ENCODE data around the gene GOLGB1.

Gene GOLGB1

DNA sequence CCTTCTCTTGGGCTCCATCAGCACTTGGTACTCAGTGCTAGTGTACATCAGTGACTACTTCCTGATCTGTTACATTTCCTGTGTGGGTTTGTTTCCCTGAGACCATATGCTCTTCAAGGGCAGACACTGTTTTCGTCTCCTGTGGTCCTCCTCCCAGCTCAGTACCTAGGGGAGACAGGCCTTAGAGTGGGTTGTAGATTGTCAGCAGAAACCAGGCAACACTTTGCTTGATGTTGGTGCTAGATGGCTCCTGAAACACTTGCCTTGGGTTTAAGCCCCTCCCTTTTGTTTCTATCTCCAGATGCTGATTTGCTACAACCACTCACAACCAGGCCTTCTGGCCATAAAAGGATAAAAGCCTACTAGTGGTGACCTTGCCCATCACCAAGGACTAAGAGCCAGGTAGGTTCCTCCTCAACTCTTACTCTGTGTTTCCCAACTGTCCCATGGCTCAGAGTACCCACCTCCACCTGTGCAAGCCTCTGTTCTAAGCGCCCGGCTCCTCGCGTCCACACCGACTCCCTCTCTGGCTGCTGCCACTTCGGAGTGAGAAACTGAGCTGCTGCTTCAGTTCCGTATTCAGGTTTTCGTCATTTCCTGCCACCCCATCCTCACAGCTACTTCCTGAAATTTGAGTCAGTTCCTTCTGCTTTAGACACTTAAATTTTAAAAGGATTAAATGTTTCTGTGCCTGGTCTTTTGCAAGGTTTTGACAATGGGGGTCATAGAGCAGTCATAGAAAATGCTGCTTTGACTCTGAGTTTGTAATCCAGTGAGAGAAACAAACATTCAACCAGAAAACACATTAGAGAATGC is 89.0 kb downstream of the GOLGB1 start, which contains the start of gene HCLS1:
TSS of gene HCLS1 (minus strand) at position 548 of the 816 bp plus-strand sequence. CDS start 2,556 bp downstream, outside the sequence.
- peak; percentile 45; the same call in 2 of the 3 replicates for ATAC-seq
- TF ChIP-seq ISL1 (CRISPR knock-in tag; IDR thresholded peaks at IDR 0.05), result no peak
- no peak for TF ChIP-seq ZFP3 (CRISPR knock-in tag; IDR thresholded peaks at IDR 0.05)
- TF ChIP-seq ARNTL (CRISPR knock-in tag; IDR thresholded peaks at IDR 0.05; ENCODE audit: borderline replicate concordance, low read depth), result no peak
- TF ChIP-seq TCF4 (CRISPR knock-in tag; IDR thresholded peaks at IDR 0.05; ENCODE audit: borderline replicate concordance), result no peak
- no peak for TF ChIP-seq ZNF70 (CRISPR knock-in tag; IDR thresholded peaks at IDR 0.05)

DNA sequence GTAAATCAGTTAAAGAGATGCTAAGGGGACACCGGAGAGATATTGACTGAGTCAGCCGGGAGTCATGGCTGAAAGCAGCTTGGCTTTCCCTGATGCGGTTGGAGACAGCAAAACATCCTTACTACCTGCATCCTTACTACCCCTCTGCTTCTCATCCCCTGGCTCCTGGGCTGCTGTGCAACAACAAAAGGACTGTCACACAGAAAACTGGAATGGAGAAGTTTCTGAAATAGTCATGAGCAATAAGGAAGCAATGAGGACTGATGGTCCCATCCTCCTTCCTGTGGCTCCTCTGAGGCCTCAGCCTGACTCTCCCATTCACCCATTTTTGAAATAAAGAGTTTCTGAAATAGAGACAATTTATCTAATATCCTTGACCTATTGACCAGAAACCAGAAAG is 90.0 kb downstream of the GOLGB1 start:
- ATAC-seq, result no peak
- TF ChIP-seq, protein P1, sequence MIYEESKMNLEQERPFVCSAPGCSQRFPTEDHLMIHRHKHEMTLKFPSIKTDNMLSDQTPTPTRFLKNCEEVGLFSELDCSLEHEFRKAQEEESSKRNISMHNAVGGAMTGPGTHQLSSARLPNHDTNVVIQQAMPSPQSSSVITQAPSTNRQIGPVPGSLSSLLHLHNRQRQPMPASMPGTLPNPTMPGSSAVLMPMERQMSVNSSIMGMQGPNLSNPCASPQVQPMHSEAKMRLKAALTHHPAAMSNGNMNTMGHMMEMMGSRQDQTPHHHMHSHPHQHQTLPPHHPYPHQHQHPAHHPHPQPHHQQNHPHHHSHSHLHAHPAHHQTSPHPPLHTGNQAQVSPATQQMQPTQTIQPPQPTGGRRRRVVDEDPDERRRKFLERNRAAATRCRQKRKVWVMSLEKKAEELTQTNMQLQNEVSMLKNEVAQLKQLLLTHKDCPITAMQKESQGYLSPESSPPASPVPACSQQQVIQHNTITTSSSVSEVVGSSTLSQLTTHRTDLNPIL (CRISPR knock-in tag; IDR thresholded peaks at IDR 0.05; ENCODE audit: low read depth), result no peak
- no peak for TF ChIP-seq ZNF70 (CRISPR knock-in tag; IDR thresholded peaks at IDR 0.05)

DNA sequence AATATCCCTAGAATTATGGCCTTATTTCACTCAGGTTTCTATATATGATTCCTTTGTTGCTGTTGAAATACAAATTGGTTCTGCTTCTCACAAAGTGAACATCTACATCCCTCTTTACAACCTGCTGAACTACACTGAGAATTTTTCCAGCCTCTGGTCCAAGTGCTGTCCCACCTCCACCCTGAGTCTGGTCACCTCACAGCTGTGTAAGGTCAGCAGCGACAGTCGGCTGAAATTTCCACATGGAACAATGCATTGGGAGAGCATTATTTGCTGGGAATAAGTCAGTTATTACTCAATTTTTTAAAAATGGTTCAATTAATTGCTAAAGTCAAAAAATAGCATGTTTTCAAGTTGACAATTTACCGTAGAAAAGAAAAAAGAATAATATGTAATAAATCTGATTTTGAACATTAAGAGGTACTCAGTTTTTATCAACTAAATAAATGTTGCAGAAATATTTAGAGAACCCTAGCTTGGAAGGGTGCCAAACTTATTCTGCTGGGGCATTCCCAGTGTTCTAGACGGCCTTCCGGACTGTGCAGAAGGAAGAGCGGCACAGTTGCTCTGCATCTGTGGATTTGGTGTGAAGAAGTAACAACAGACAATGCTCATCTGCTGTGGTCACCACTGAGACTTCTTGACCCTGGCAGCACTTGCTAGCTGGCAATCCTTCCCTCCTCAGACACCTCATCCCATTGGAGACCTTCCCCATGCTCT is 90.7 kb downstream of the GOLGB1 start:
- no peak for TF ChIP-seq ZNF70 (CRISPR knock-in tag; IDR thresholded peaks at IDR 0.05)
- TF ChIP-seq ZNF565 (CRISPR knock-in tag; conservative IDR thresholded peaks at IDR 0.05; ENCODE audit: low read depth), result no peak
- no peak for TF ChIP-seq ESRRG (CRISPR knock-in tag; IDR thresholded peaks at IDR 0.05)
- TF ChIP-seq, protein P2, sequence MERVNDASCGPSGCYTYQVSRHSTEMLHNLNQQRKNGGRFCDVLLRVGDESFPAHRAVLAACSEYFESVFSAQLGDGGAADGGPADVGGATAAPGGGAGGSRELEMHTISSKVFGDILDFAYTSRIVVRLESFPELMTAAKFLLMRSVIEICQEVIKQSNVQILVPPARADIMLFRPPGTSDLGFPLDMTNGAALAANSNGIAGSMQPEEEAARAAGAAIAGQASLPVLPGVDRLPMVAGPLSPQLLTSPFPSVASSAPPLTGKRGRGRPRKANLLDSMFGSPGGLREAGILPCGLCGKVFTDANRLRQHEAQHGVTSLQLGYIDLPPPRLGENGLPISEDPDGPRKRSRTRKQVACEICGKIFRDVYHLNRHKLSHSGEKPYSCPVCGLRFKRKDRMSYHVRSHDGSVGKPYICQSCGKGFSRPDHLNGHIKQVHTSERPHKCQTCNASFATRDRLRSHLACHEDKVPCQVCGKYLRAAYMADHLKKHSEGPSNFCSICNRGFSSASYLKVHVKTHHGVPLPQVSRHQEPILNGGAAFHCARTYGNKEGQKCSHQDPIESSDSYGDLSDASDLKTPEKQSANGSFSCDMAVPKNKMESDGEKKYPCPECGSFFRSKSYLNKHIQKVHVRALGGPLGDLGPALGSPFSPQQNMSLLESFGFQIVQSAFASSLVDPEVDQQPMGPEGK (CRISPR knock-in tag; IDR thresholded peaks at IDR 0.05; ENCODE audit: borderline replicate concordance), result no peak
- no peak for TF ChIP-seq OSR1 (CRISPR knock-in tag; IDR thresholded peaks at IDR 0.05)
- no peak for TF ChIP-seq GLIS3 (CRISPR knock-in tag; IDR thresholded peaks at IDR 0.05)
- no peak for TF ChIP-seq RARB (CRISPR knock-in tag; IDR thresholded peaks at IDR 0.05)
- TF ChIP-seq CSDC2 (CRISPR knock-in tag; IDR thresholded peaks at IDR 0.05), result no peak
- no peak for TF ChIP-seq ISL1 (CRISPR knock-in tag; IDR thresholded peaks at IDR 0.05)
- TF ChIP-seq ZNF8 (CRISPR knock-in tag; IDR thresholded peaks at IDR 0.05), result no peak
- no peak for TF ChIP-seq PPARA (CRISPR knock-in tag; IDR thresholded peaks at IDR 0.05; ENCODE audit: borderline replicate concordance)
- TF ChIP-seq SNAI2 (CRISPR knock-in tag; IDR thresholded peaks at IDR 0.05), result no peak
- TF ChIP-seq BACH2 (CRISPR knock-in tag; IDR thresholded peaks at IDR 0.05; ENCODE audit: borderline replicate concordance), result no peak
- no peak for TF ChIP-seq ZFP30 (CRISPR knock-in tag; IDR thresholded peaks at IDR 0.05)
- TF ChIP-seq ARNTL (CRISPR knock-in tag; IDR thresholded peaks at IDR 0.05; ENCODE audit: borderline replicate concordance, low read depth), result no peak
- TF ChIP-seq, protein P1 (CRISPR knock-in tag; IDR thresholded peaks at IDR 0.05; ENCODE audit: low read depth), result no peak
- ATAC-seq, result no peak

DNA sequence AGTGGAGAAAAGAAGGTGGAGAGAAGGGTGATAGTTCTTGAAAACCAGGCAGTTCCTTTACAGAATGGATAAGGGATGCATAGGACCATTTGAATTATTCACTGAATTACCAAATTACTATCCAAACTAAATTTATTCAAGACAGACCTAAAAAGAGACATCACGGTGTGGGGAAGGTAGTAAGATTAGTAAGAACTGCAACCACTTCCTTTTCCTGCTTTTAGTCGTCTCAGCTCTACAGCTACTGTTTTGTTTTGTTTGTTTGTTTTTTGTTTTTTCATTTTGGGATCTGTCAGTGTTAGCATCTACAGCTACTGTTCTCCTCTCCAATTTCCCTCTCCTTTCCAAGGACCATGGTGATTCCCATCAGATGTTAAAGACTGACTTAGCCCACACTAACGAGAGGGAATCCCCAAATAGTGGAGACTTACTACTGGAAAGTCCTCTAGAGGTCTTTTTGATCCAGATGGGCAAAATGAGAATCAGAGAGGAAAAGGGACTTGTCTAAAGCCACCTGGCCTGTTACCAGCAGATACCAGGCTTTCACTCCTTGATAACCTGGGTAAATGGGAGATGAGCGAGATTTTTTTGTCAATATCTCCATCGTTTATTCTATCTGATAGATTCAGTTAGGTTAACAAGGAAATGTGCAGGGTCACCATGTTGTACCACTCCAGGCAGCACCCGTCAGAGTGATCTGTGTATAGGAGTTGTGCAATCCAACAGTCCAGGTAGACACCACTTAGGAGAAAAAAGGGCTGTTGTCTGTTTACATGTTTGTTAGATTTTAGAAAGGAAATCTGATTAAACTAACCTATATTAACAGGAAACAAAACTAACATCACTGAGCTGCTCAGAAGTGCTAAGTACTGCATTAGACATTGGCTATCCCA is 94.8 kb downstream of the GOLGB1 start:
- TF ChIP-seq RARB (CRISPR knock-in tag; IDR thresholded peaks at IDR 0.05), result no peak
- TF ChIP-seq ZNF8 (CRISPR knock-in tag; IDR thresholded peaks at IDR 0.05), result no peak
- no peak for TF ChIP-seq ZFP30 (CRISPR knock-in tag; IDR thresholded peaks at IDR 0.05)
- TF ChIP-seq ARNTL (CRISPR knock-in tag; IDR thresholded peaks at IDR 0.05; ENCODE audit: borderline replicate concordance, low read depth), result no peak
- TF ChIP-seq ZNF70 (CRISPR knock-in tag; IDR thresholded peaks at IDR 0.05), result no peak
- no peak for TF ChIP-seq GLIS3 (CRISPR knock-in tag; IDR thresholded peaks at IDR 0.05)
- TF ChIP-seq, protein P1 (CRISPR knock-in tag; IDR thresholded peaks at IDR 0.05; ENCODE audit: low read depth), result no peak
- TF ChIP-seq TOX (CRISPR knock-in tag; IDR thresholded peaks at IDR 0.05; ENCODE audit: borderline replicate concordance), result no peak
- no peak for ATAC-seq
